RCC 7860 (cell line): ENCODE measurements around the gene FAM227B.

ENCODE experiments used
- DNase-seq: peaks from one replicate; pipeline ENCODE4 v3.0.0-alpha.2; 2015; ENCODE audit warnings: low spot score
- FAIRE-seq: peaks from 2 replicates; lab custom pipeline; 2012; peaks lifted over from hg19 to GRCh38; lab: Jason Lieb, UNC

FAM227B gene

GRCh38 chr15:49306551-49306950 is 314.1 kb downstream of the FAM227B start:
- FAIRE-seq, result no peak
- no peak for DNase-seq

- FAIRE-seq, result no peak
- DNase-seq, result no peak
These were observed 317.6 kb downstream of the FAM227B start for GRCh38 chr15:49303003-49303402.

- DNase-seq, result no peak
- no peak for FAIRE-seq
These were observed 319.1 kb downstream of the FAM227B start for GRCh38 chr15:49301562-49301961.

GRCh38 chr15:49300856-49301255 is 319.8 kb downstream of the FAM227B start:
- FAIRE-seq (no peak), DNase-seq (no peak)

- FAIRE-seq (no peak), DNase-seq (no peak)
These were observed 323.0 kb downstream of the FAM227B start for GRCh38 chr15:49297584-49297983.

GRCh38 chr15:49296258-49296657 is 324.4 kb downstream of the FAM227B start:
- no peak for FAIRE-seq
- no peak for DNase-seq

GRCh38 chr15:49293941-49294340 is 326.7 kb downstream of the FAM227B start:
- no peak for DNase-seq
- FAIRE-seq, result no peak

GRCh38 chr15:49290191-49290590 is 330.4 kb downstream of the FAM227B start:
- DNase-seq (no peak), FAIRE-seq (no peak)

- FAIRE-seq, result no peak
- DNase-seq, result no peak
These were observed 332.2 kb downstream of the FAM227B start for GRCh38 chr15:49288391-49288790.

- DNase-seq, result no peak
- FAIRE-seq, result no peak
These were observed 333.1 kb downstream of the FAM227B start for GRCh38 chr15:49287481-49287880.

GRCh38 chr15:49286649-49287404 is 333.8 kb downstream of the FAM227B start:
- no peak for DNase-seq
- no peak for FAIRE-seq

- FAIRE-seq, result no peak
- DNase-seq, result no peak
These were observed 338.3 kb downstream of the FAM227B start for GRCh38 chr15:49282366-49282765.

GRCh38 chr15:49279521-49280456 is 340.8 kb downstream of the FAM227B start:
- no peak for FAIRE-seq

GRCh38 chr15:49278751-49279150 is 341.9 kb downstream of the FAM227B start:
- no peak for DNase-seq
- FAIRE-seq, result no peak

More at GRCh38 chr15:49279521-49280456, 340.8 kb downstream of the FAM227B start:
- no peak for DNase-seq
